GM23338 (cell line): ENCODE measurements around the gene CARHSP1.

Experiments
- EZH2 ChIP-seq: fragments of 200-600 bp; sonication (generic); IDR thresholded peaks from one replicate; pipeline ENCODE4 v1.8.0; 2017; ENCODE audit warnings: antibody characterized with exemption, mild to moderate bottlenecking, low read depth; ENCODE audit not compliant: unreplicated experiment
- TF ChIP-seq, protein P1 (sequence below), 2 experiments: fragments of 200-600 bp in 1 of 2; sonication (generic) in 1 of 2; conservative IDR thresholded peaks; 2 replicates each; pipeline versions ENCODE4 v1.5.1 to v1.6.1; 2016 to 2017; ENCODE audit warnings: antibody characterized with exemption in 2 of 2, low read depth in 2 of 2, mild to moderate bottlenecking in 2 of 2, moderate library complexity in 1 of 2
- TF ChIP-seq, protein P2 (sequence below): IDR thresholded peaks from one replicate; pipeline ENCODE4 v1.6.1; 2018; ENCODE audit warnings: antibody characterized with exemption; ENCODE audit not compliant: unreplicated experiment

DNA sequence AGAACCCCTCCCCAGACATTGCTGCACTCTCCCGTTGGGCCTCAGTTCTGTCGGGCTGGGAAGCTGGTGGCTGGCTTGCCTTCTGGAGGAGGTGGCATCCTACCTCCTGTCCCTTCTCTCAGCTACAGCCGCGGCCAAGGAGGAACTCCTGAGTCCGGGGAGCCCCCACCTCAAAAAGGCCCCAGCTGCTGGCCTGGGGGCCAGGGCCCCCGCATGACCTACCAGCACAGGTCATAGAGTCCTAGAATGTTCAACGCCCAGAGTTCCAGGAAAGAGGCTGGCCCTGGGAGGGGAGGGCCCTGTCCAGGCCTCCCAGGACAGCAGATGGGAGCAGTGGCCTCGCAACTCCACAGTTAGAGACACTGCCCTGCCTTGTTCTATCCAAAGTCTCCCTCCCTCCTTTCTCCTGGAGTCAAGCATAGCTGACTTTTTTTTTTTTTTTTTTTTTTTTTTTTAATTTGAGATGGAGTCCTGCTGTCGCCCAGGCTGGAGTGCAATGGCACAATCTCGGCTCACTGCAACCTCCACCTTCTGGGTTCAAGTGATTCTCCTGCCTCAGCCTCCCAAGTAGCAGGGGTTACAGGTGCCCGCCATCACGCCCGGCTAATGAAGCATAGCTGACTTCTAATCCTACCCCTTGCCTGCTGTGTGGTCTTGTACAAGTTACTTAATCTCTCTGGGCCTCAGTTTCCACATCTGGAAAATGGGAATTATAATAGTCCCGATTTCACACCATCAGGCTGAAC, 7.1 kb downstream of the CARHSP1 start:
- TF ChIP-seq, protein P1, sequence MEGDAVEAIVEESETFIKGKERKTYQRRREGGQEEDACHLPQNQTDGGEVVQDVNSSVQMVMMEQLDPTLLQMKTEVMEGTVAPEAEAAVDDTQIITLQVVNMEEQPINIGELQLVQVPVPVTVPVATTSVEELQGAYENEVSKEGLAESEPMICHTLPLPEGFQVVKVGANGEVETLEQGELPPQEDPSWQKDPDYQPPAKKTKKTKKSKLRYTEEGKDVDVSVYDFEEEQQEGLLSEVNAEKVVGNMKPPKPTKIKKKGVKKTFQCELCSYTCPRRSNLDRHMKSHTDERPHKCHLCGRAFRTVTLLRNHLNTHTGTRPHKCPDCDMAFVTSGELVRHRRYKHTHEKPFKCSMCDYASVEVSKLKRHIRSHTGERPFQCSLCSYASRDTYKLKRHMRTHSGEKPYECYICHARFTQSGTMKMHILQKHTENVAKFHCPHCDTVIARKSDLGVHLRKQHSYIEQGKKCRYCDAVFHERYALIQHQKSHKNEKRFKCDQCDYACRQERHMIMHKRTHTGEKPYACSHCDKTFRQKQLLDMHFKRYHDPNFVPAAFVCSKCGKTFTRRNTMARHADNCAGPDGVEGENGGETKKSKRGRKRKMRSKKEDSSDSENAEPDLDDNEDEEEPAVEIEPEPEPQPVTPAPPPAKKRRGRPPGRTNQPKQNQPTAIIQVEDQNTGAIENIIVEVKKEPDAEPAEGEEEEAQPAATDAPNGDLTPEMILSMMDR (conservative IDR thresholded peaks at IDR 0.05; ENCODE audit: low read depth in 2 of 2), result no peak
- TF ChIP-seq, protein P2, sequence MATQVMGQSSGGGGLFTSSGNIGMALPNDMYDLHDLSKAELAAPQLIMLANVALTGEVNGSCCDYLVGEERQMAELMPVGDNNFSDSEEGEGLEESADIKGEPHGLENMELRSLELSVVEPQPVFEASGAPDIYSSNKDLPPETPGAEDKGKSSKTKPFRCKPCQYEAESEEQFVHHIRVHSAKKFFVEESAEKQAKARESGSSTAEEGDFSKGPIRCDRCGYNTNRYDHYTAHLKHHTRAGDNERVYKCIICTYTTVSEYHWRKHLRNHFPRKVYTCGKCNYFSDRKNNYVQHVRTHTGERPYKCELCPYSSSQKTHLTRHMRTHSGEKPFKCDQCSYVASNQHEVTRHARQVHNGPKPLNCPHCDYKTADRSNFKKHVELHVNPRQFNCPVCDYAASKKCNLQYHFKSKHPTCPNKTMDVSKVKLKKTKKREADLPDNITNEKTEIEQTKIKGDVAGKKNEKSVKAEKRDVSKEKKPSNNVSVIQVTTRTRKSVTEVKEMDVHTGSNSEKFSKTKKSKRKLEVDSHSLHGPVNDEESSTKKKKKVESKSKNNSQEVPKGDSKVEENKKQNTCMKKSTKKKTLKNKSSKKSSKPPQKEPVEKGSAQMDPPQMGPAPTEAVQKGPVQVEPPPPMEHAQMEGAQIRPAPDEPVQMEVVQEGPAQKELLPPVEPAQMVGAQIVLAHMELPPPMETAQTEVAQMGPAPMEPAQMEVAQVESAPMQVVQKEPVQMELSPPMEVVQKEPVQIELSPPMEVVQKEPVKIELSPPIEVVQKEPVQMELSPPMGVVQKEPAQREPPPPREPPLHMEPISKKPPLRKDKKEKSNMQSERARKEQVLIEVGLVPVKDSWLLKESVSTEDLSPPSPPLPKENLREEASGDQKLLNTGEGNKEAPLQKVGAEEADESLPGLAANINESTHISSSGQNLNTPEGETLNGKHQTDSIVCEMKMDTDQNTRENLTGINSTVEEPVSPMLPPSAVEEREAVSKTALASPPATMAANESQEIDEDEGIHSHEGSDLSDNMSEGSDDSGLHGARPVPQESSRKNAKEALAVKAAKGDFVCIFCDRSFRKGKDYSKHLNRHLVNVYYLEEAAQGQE, result no peak
- TF ChIP-seq EZH2, result no peak
